Breast epithelium (tissue), 3 donors: ENCODE measurements around the gene SDS.

ENCODE experiments used
- POLR2A ChIP-seq: fragments of 450-650 bp; IDR thresholded peaks from one replicate; pipeline ENCODE4 v1.6.1; 2016; ENCODE audit warnings: antibody characterized with exemption, mild to moderate bottlenecking, moderate library complexity
- POLR2AphosphoS5 ChIP-seq, 3 donors: sonication (generic); formaldehyde crosslinking; IDR thresholded peaks; one replicate each; pipeline ENCODE4 v1.6.1; 2017; ENCODE audit warnings: antibody characterized with exemption in 3 of 3
- TF ChIP-seq, protein P1 (sequence below), 3 donors: fragments of 450-650 bp; IDR thresholded peaks; one replicate each; pipeline ENCODE4 v1.5.1; 2016 to 2017; ENCODE audit warnings: antibody characterized with exemption in 3 of 3, mild to moderate bottlenecking in 3 of 3, moderate library complexity in 3 of 3

DNA sequence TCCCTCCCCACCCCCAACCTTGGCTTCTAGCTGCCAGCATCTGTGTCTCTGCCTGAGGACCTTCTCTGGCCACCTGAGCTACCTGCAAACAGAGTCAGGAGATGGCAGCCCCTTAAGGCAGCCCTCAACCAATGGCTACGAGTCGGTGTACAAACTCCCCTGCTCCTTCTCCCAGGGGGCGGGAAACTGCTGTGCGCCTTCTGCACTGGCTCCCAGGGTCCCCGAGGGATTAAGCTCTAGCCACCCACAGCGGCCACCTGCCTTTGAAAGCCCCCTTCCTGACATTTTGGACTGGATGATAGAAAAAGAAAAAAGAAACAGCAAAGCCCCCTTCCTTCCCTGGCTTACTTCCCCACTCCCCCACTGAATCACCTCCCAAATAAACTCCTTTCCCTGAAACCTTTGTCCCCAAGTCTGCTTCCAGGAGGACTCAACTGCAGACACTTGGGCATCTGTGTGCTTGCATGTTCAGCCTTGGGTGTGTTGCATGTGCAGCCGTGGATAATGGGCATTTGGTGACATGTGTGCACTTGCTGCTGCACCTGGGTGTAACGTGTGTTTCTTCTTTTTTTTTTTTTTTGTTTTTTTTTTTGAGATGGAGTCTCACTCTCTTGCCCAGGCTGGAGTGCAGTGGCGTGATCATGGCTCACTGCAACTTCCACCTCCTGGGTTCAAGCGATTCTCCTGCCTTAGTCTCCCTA lies 6.0 kb downstream of the SDS start:
- TF ChIP-seq, protein P1, sequence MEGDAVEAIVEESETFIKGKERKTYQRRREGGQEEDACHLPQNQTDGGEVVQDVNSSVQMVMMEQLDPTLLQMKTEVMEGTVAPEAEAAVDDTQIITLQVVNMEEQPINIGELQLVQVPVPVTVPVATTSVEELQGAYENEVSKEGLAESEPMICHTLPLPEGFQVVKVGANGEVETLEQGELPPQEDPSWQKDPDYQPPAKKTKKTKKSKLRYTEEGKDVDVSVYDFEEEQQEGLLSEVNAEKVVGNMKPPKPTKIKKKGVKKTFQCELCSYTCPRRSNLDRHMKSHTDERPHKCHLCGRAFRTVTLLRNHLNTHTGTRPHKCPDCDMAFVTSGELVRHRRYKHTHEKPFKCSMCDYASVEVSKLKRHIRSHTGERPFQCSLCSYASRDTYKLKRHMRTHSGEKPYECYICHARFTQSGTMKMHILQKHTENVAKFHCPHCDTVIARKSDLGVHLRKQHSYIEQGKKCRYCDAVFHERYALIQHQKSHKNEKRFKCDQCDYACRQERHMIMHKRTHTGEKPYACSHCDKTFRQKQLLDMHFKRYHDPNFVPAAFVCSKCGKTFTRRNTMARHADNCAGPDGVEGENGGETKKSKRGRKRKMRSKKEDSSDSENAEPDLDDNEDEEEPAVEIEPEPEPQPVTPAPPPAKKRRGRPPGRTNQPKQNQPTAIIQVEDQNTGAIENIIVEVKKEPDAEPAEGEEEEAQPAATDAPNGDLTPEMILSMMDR (IDR thresholded peaks at IDR 0.05): no peak
- TF ChIP-seq POLR2A (no peak), POLR2AphosphoS5 (IDR thresholded peaks at IDR 0.05) (no peak)
